Activated naive CD4-positive, alpha-beta T cell (primary cell): ENCODE results near the gene GABBR1.

Experiments
- DNase-seq, 4 experiments: peaks; one replicate each; lab custom pipeline; 2025; lab: John Stamatoyannopoulos, UW

GABBR1 gene

GRCh38 chr6:29566856-29567255 is 66.1 kb downstream of the GABBR1 start:
- no peak for DNase-seq

- DNase-seq: no peak
Measured at GRCh38 chr6:29564875-29565274, 68.1 kb downstream of the GABBR1 start.

- no peak for DNase-seq
Measured at GRCh38 chr6:29563435-29563965, 69.5 kb downstream of the GABBR1 start.

- DNase-seq: no peak
Measured at GRCh38 chr6:29561606-29562181, 71.3 kb downstream of the GABBR1 start.

- DNase-seq: no peak
Measured at GRCh38 chr6:29561091-29561490, 71.9 kb downstream of the GABBR1 start.

GRCh38 chr6:29559524-29560287 is 73.3 kb downstream of the GABBR1 start, which contains the start of gene UBD:
UBD (minus strand) TSS chr6:29559732; CDS start chr6:29559701, 31 bp downstream.
- no peak for DNase-seq

GRCh38 chr6:29558439-29559079 is 74.4 kb downstream of the GABBR1 start:
- DNase-seq: no peak

GRCh38 chr6:29557320-29557719 is 75.7 kb downstream of the GABBR1 start:
- no peak for DNase-seq

- no peak for DNase-seq
Measured at GRCh38 chr6:29554764-29555163, 78.2 kb downstream of the GABBR1 start.

- peak in 1 of 4 experiments; percentile 6 for DNase-seq
Measured at GRCh38 chr6:29553268-29554057, 79.5 kb downstream of the GABBR1 start.

- DNase-seq: no peak
Measured at GRCh38 chr6:29552512-29553051, 80.4 kb downstream of the GABBR1 start.

GRCh38 chr6:29547573-29547972 is 85.4 kb downstream of the GABBR1 start:
- DNase-seq: no peak

GRCh38 chr6:29537714-29538403 is 95.1 kb downstream of the GABBR1 start:
- no peak for DNase-seq

GRCh38 chr6:29532320-29532951 is 100.5 kb downstream of the GABBR1 start:
- no peak for DNase-seq

- no peak for DNase-seq
Measured at GRCh38 chr6:29531668-29532067, 101.3 kb downstream of the GABBR1 start.

- DNase-seq: no peak
Measured at GRCh38 chr6:29530671-29531310, 102.2 kb downstream of the GABBR1 start.

- DNase-seq: no peak
Measured at GRCh38 chr6:29529956-29530355, 103.0 kb downstream of the GABBR1 start.

GRCh38 chr6:29528988-29529560 is 103.9 kb downstream of the GABBR1 start:
- DNase-seq: no peak

GRCh38 chr6:29528300-29528931 is 104.6 kb downstream of the GABBR1 start:
- DNase-seq: no peak
